ENCODE data around the gene HSPG2. TPM values are rescaled to one million over a fixed set of nuclear protein-coding genes. Genes with fewer than 3 reads are reported as not detected.
A peak's percentile ranks its signal among the peaks of the same experiment; 100 is the strongest.

HSPG2 gene
- total and polyA plus RNA-seq, 10 of the 15 experiments (the other 5 are each of a cell fraction or from before 2014, with no cell fraction given): 0.30 to 3.4 (median 0.73) TPM; not detected in 2

- TF ChIP-seq SP1 (IDR thresholded peaks at IDR 0.05; ENCODE audit: low read depth, low read length) (no peak), EGR1 (IDR thresholded peaks at IDR 0.05; ENCODE audit: borderline replicate concordance in 1 of 2, low read depth in 2 of 2, low read length in 2 of 2) (no peak), ZBTB33 (IDR thresholded peaks at IDR 0.05) (no peak), TCF12 (IDR thresholded peaks at IDR 0.05; ENCODE audit: low read depth, low read length) (no peak), ZSCAN29 (IDR thresholded peaks at IDR 0.05) (no peak; the same call in 1 of the 2 replicates), SKIL (IDR thresholded peaks at IDR 0.05; ENCODE audit: low read depth, poor library complexity, severe bottlenecking) (peak; percentile 52), CHD1 (IDR thresholded peaks at IDR 0.05; ENCODE audit: low read depth, low read length) (peak; percentile 91), SREBF1 (IDR thresholded peaks at IDR 0.05; ENCODE audit: low read length) (no peak; the same call in 1 of the 2 replicates), IRF3 (IDR thresholded peaks at IDR 0.05) (peak; percentile 19; the same call in 1 of the 2 replicates), NKRF (conservative IDR thresholded peaks at IDR 0.05) (peak; percentile 65), NR2C1 (IDR thresholded peaks at IDR 0.05) (peak; percentile 29; the same call in 1 of the 2 replicates), EP300 (IDR thresholded peaks at IDR 0.05; ENCODE audit: borderline replicate concordance in 1 of 2, control insufficient read depth in 1 of 2, low read depth in 2 of 2, low read length in 2 of 2) (peak in 1 of 2 experiments; percentile 22; a peak in 1 of 4 replicates), NFYB (IDR thresholded peaks at IDR 0.05; ENCODE audit: insufficient read depth, low read depth, low read length) (no peak), STAT1 (conservative IDR thresholded peaks at IDR 0.05) (0 out of 2 replicates have a peak, but pooled peaks have one; percentile 68), USF2 (IDR thresholded peaks at IDR 0.05; ENCODE audit: borderline replicate concordance, low read depth, low read length) (no peak; the same call in 1 of the 2 replicates), ZNF217 (IDR thresholded peaks at IDR 0.05) (no peak), FOS (IDR thresholded peaks at IDR 0.05; ENCODE audit: borderline replicate concordance, extremely low read depth, insufficient read length) (no peak), CBX3 (IDR thresholded peaks at IDR 0.05; ENCODE audit: borderline replicate concordance, low read depth) (no peak), NR2C2 (IDR thresholded peaks at IDR 0.05; ENCODE audit: borderline replicate concordance, control insufficient read depth, insufficient read length, low read depth) (no peak), NFXL1 (IDR thresholded peaks at IDR 0.05; ENCODE audit: borderline replicate concordance) (no peak)
These were observed 154.0 kb downstream of the HSPG2 start, which contains the start of gene USP48 (continued) for GRCh38 chr1:21782868-21783678.

Data from GM12878 (cell line).